ENCODE measurements around the gene AVL9.

GRCh38 chr7:32588657-32589056, 93.4 kb downstream of the AVL9 start:
- TF ChIP-seq EZH2 (IDR thresholded peaks at IDR 0.05; ENCODE audit: borderline replicate concordance, low read length): no peak
- TF ChIP-seq CTCF (conservative IDR thresholded peaks at IDR 0.05 in 1 of 2, IDR thresholded peaks at IDR 0.05 in 1 of 2; ENCODE audit: extremely low read depth in 1 of 2, insufficient read depth in 1 of 2, low read depth in 1 of 2, low read length in 2 of 2): no peak

Data from mammary epithelial cell (primary cell).